ENCODE data around the gene HADHA. TPM values are rescaled to one million over a fixed set of nuclear protein-coding genes. Genes with fewer than 3 reads are reported as not detected.

HADHA gene
- total and polyA plus RNA-seq, 11 donors = 202 to 786 (median 360) TPM

DNA sequence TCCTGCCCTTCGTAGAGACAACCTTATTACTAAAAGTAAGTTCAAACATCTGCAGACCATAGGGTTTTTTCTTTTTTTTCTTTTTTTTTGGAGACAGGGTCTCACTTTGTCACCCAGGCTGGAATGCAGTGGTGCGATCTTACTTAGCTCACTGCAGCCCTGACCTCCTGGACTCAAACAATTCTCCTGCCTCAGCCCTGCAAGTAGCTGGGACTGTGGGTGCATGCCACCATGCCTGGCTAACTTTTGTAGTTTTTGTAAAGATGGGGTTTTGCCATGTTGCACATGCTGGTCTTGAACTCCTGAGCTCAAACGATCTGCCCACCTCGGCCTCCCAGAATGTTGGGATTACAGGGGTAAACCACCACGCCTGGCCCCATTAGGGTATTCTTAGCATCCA, 32.4 kb downstream of the HADHA start:
- no peak overlapping the region for H3K27ac ChIP-seq
- TF ChIP-seq, protein P1, sequence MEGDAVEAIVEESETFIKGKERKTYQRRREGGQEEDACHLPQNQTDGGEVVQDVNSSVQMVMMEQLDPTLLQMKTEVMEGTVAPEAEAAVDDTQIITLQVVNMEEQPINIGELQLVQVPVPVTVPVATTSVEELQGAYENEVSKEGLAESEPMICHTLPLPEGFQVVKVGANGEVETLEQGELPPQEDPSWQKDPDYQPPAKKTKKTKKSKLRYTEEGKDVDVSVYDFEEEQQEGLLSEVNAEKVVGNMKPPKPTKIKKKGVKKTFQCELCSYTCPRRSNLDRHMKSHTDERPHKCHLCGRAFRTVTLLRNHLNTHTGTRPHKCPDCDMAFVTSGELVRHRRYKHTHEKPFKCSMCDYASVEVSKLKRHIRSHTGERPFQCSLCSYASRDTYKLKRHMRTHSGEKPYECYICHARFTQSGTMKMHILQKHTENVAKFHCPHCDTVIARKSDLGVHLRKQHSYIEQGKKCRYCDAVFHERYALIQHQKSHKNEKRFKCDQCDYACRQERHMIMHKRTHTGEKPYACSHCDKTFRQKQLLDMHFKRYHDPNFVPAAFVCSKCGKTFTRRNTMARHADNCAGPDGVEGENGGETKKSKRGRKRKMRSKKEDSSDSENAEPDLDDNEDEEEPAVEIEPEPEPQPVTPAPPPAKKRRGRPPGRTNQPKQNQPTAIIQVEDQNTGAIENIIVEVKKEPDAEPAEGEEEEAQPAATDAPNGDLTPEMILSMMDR (IDR thresholded peaks at IDR 0.05) = no peak
- no peak for TF ChIP-seq POLR2A (IDR thresholded peaks at IDR 0.05)
- H3K9me3 ChIP-seq = no peaks in the 10 kb centered on the region
- intact Hi-C loops (cut with DNase I) = no loop called here
- H3K4me1 ChIP-seq = no peaks in the 10 kb centered on the region
- no peaks in the 10 kb centered on the region for H3K27me3 ChIP-seq
- no peak overlapping the region for H3K4me3 ChIP-seq
- WGBS, 4 donors = 89 to 93% (median 89%) methylated on average over 5 of the region's 5 CpGs
- DNase-seq = no peak
- ATAC-seq = no peak
- H3K36me3 ChIP-seq = peaks cover 5 to 100% (median 93%) of the 10 kb centered on the region in 9 donors

DNA sequence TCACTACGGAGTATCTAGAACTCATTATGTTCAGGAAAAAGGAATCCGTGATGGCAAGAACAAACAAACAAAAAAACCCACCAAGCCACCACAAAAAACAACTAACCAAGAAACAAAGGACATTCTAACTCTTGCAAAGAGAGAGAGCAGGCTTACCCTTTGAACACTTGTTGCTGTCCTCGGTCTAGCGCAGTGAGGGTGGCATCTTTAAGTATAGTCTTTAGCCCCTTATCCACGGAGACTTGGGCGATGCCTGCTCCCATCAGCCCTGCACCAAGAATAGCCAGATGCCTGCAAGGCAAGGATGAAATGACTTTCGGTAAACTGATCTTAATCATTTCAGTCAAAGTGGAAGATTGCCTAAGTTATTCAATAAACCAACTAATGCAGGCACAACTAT, 40.5 kb downstream of the HADHA start:
- no peak overlapping the region for H3K27ac ChIP-seq
- ATAC-seq (no peak), DNase-seq (no peak)
- H3K4me1 ChIP-seq = no peaks in the 10 kb centered on the region
- H3K27me3 ChIP-seq = no peaks in the 10 kb centered on the region
- intact Hi-C loops (cut with DNase I) = no loop called here
- 88 to 92% (median 90%) methylated on average over 7 of the region's 7 CpGs for WGBS, 4 donors
- no peak for TF ChIP-seq POLR2A (IDR thresholded peaks at IDR 0.05)
- TF ChIP-seq, protein P1 (IDR thresholded peaks at IDR 0.05) = no peak
- no peak overlapping the region for H3K4me3 ChIP-seq
- no peaks in the 10 kb centered on the region for H3K9me3 ChIP-seq
- peaks cover 0 to 100% (median 96%) of the 10 kb centered on the region in 9 donors for H3K36me3 ChIP-seq

DNA sequence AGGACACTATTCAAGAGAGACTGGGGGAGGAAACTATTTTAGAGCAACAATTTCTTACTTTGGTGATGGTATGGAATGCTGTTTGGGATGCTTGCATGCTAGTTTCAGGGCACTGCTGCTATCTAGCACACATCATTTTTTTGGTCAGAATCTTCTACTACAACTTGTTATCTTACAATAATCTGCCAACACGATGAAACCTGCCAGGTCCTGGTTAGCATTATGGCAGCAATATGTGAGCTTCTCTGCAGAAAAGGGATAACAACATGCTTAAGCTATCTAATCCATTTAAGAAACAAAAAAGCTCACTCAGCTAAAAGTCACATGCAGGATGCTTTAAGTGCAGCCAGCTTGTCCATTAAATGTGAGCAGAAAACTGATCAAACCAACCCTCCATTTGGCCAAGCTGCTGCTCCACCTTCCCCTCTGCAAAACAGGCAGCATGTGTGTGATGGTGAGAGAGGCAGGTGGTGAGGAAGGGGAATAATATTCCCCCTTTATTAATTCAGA, 41.4 kb downstream of the HADHA start:
- TF ChIP-seq, protein P1 (IDR thresholded peaks at IDR 0.05) = no peak
- TF ChIP-seq POLR2A (IDR thresholded peaks at IDR 0.05) = no peak
- Histone ChIP-seq H3K36me3 (peaks cover 0 to 100% (median 96%) of the 10 kb centered on the region in 9 donors), H3K4me3 (no peak overlapping the region), H3K9me3 (no peaks in the 10 kb centered on the region), H3K4me1 (no peaks in the 10 kb centered on the region), H3K27ac (no peak overlapping the region), H3K27me3 (no peaks in the 10 kb centered on the region)
- intact Hi-C loops (cut with DNase I) = no loop called here
- ATAC-seq = no peak
- no peak for DNase-seq
- 32 to 41% (median 35%) methylated on average over 1 of the region's 1 CpG for WGBS, 4 donors

DNA sequence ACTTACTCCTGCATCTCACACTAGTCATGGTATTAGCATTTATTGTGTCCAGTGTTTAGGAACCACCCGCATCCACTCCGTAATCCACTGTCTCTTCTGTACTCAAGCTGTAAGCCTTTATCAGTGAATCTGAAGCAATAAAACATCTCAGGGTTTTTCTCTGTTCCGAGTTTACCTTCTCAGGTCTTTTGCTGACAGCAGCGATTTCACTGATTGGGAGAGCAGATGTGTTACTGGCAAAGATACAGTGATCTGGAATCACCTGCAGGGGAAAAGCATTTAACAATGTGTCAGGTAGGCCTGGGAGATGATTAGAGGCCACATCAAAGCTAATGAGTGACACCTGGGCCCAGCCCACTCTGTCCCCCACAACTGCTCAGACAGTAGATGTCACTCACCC, 46.9 kb downstream of the HADHA start:
- ATAC-seq (no peak), DNase-seq (no peak)
- Histone ChIP-seq H3K27me3 (no peaks in the 10 kb centered on the region), H3K36me3 (peaks cover 0 to 100% (median 99%) of the 10 kb centered on the region in 9 donors), H3K27ac (no peak overlapping the region), H3K4me3 (no peak overlapping the region), H3K9me3 (no peaks in the 10 kb centered on the region), H3K4me1 (peaks cover 0 to 9% (median 0%) of the 10 kb centered on the region in 12 donors)
- TF ChIP-seq POLR2A (IDR thresholded peaks at IDR 0.05) = no peak
- TF ChIP-seq, protein P1 (IDR thresholded peaks at IDR 0.05) = no peak
- 96 to 97% (median 96%) methylated on average over 4 of the region's 4 CpGs for WGBS, 4 donors
- intact Hi-C loops (cut with DNase I) = loop anchor here in 1 of 10 donors (5.0 kb wide), 1 partner anchor 35 kb away; no protein-coding TSS in a partner anchor

Measured in heart left ventricle (tissue), 16 donors.